K562 (cell line): ENCODE data around the gene RARRES2. TPM values are rescaled to one million over a fixed set of nuclear protein-coding genes. Genes with fewer than 3 reads are reported as not detected.

Experiments used
- ATAC-seq: fragments of 200-7000 bp; cut with Tn5 transposase; 3 replicates; pipeline ENCODE4 v1.9.1; 2020; ENCODE audit warnings: moderate library complexity
- BruUV-seq: library from RNA; stranded (reverse); fragments of 400-500 nt; replicated peaks from 2 replicates; lab custom pipeline; 2021; lab: Mats Ljungman, UMichigan
- CTCF ChIA-PET: fragments of 300-600 bp; formaldehyde crosslinking; extraction: SDS; loops from one replicate; lab custom pipeline; 2021; ENCODE audit warnings: low intra/inter-chr PET ratio; lab: Yijun Ruan, JAX
- POLR2A ChIA-PET: fragments of 300-600, 350-650 bp; sonication (Branson Sonifier 250); formaldehyde crosslinking; extraction: SDS; loops from one replicate; lab custom pipeline; 2021; ENCODE audit warnings: antibody characterized with exemption, inconsistent platforms; lab: Yijun Ruan, JAX
- DNase-seq, 4 experiments: peaks; one replicate each; pipeline versions ENCODE4 v3.0.0 to v3.0.0-alpha.2; 2011 to 2018; ENCODE audit warnings: low spot score in 3 of 4, mixed read lengths in 3 of 4; ENCODE audit errors: extremely low read depth in 1 of 4
- FAIRE-seq: peaks from 2 replicates; lab custom pipeline; 2011; peaks lifted over from hg19 to GRCh38; lab: Jason Lieb, UNC
- H2AFZ ChIP-seq: 2 replicates; pipeline ENCODE4 v1.6.0; 2011; ENCODE audit warnings: low read depth, low read length, control low read depth, inconsistent platforms
- H3K27ac ChIP-seq: fragments of 200-600 bp; 3 replicates; pipeline ENCODE4 v1.8.0; 2011; ENCODE audit warnings: low read depth, mild to moderate bottlenecking, control low read depth, inconsistent platforms, low read length, moderate library complexity, mixed read lengths; ENCODE audit errors: extremely low read depth
- H3K27me3 ChIP-seq, 2 experiments: fragments of 300-600 bp in 1 of 2; 2 replicates in 1 of 2; 3 replicates in 1 of 2; pipeline versions ENCODE4 v1.6.0 to v1.8.0; 2011; ENCODE audit warnings: inconsistent platforms in 2 of 2, low read length in 2 of 2, mild to moderate bottlenecking in 1 of 2, mixed read lengths in 1 of 2, moderate library complexity in 1 of 2; ENCODE audit not compliant: control insufficient read depth in 2 of 2, insufficient read depth in 2 of 2
- H3K36me3 ChIP-seq: fragments of 300-600 bp; 3 replicates; pipeline ENCODE4 v1.8.0; 2011; ENCODE audit warnings: mild to moderate bottlenecking, low read length, inconsistent platforms; ENCODE audit not compliant: control insufficient read depth, insufficient read depth
- H3K4me1 ChIP-seq, 2 experiments: fragments of 200-600 bp in 1 of 2; replicated peaks in 1 of 2; 2 replicates in 1 of 2; 3 replicates in 1 of 2; pipeline versions ENCODE4 v1.5.1 to v1.8.0; 2011; ENCODE audit warnings: inconsistent platforms in 2 of 2, low read length in 2 of 2, mild to moderate bottlenecking in 1 of 2, mixed read lengths in 1 of 2, moderate library complexity in 1 of 2; ENCODE audit not compliant: control insufficient read depth in 2 of 2, insufficient read depth in 2 of 2
- H3K4me2 ChIP-seq: 2 replicates; pipeline ENCODE4 v1.6.1; 2011; ENCODE audit warnings: low read length, control low read depth, inconsistent platforms, mixed read lengths; ENCODE audit not compliant: insufficient read depth
- H3K4me3 ChIP-seq: fragments of 200-600 bp; sonication (generic), shearing (Covaris generic); 2 replicates; pipeline ENCODE4 v1.5.1; 2016; ENCODE audit warnings: control low read depth, inconsistent platforms
- H3K79me2 ChIP-seq: fragments of 200-600 bp; 3 replicates; pipeline ENCODE4 v1.8.0; 2011; ENCODE audit warnings: low read length, inconsistent platforms; ENCODE audit not compliant: control insufficient read depth, insufficient read depth
- H3K9ac ChIP-seq, 2 experiments: 2 replicates each; pipeline versions ENCODE4 v1.6.0 to v1.6.1; 2011; ENCODE audit warnings: low read depth in 2 of 2, low read length in 2 of 2, control low read depth in 1 of 2, inconsistent platforms in 1 of 2, mild to moderate bottlenecking in 1 of 2, mixed read lengths in 1 of 2; ENCODE audit not compliant: insufficient read depth in 1 of 2
- H3K9me1 ChIP-seq: one replicate; pipeline ENCODE4 v1.6.0; 2011; ENCODE audit warnings: inconsistent platforms, mild to moderate bottlenecking, low read length, moderate library complexity; ENCODE audit not compliant: control insufficient read depth, insufficient read depth
- H3K9me3 ChIP-seq: replicated peaks from 2 replicates; pipeline ENCODE4 v1.5.1; 2011; ENCODE audit warnings: low read depth, low read length, inconsistent platforms; ENCODE audit not compliant: control insufficient read depth, insufficient read depth
- H4K20me1 ChIP-seq: replicated peaks from 2 replicates; pipeline ENCODE4 v1.6.1; 2011; ENCODE audit warnings: low read length, inconsistent platforms, mixed read lengths; ENCODE audit not compliant: control insufficient read depth, insufficient read depth
- CAMTA2 ChIP-seq: fragments of 250-450 bp; sonication (Bioruptor Pico); conservative IDR thresholded peaks from 2 replicates; pipeline ENCODE4 v1.5.1; 2022
- CHD4 ChIP-seq: fragments of 200-600 bp; sonication (generic); IDR thresholded peaks from 3 replicates; pipeline ENCODE4 v1.6.1; 2012; ENCODE audit warnings: low read depth, mild to moderate bottlenecking, mixed read lengths, low read length, inconsistent platforms; ENCODE audit not compliant: insufficient read depth, insufficient replicate concordance, poor library complexity, severe bottlenecking
- DIDO1 ChIP-seq: fragments of 450-650 bp; IDR thresholded peaks from 2 replicates; pipeline ENCODE4 v1.6.1; 2016; ENCODE audit warnings: low read depth, missing biosample characterization, missing genetic modification characterization
- FOSL1 ChIP-seq: fragments of 200-800 bp; sonication (Bioruptor generic); conservative IDR thresholded peaks from 2 replicates; pipeline ENCODE4 v1.6.1; 2016; ENCODE audit warnings: missing genetic modification characterization, missing compliant biosample characterization
- HCFC1 ChIP-seq: IDR thresholded peaks from 2 replicates; pipeline ENCODE4 v1.6.1; 2012; ENCODE audit warnings: low read depth, low read length, improper control_type of control experiment
- IFI16 ChIP-seq: fragments of 250-450 bp; sonication (Bioruptor Pico); IDR thresholded peaks from 2 replicates; pipeline ENCODE4 v2.1.2; 2022; ENCODE audit warnings: mild to moderate bottlenecking, inconsistent platforms
- KAT7 ChIP-seq: sonication (generic); formaldehyde crosslinking; IDR thresholded peaks from 2 replicates; pipeline ENCODE4 v1.8.0; 2022; ENCODE audit warnings: missing genetic modification reagents, mild to moderate bottlenecking, borderline replicate concordance
- NR2F6 ChIP-seq: fragments of 450-650 bp; formaldehyde crosslinking; IDR thresholded peaks from 2 replicates; pipeline ENCODE4 v1.4.0; 2020; ENCODE audit warnings: mild to moderate bottlenecking
- NR4A1 ChIP-seq, 2 experiments: fragments of 250-450 bp in 1 of 2; fragments of 450-650 bp in 1 of 2; sonication (Bioruptor Pico) in 1 of 2; IDR thresholded peaks; 2 replicates each; pipeline versions ENCODE4 v1.4.0 to v1.6.1; 2016 to 2020; ENCODE audit warnings: mild to moderate bottlenecking in 2 of 2, missing compliant biosample characterization in 1 of 2, missing genetic modification characterization in 1 of 2, moderate library complexity in 1 of 2
- SRSF9 ChIP-seq: fragments of 200-400 bp; formaldehyde crosslinking; IDR thresholded peaks from 2 replicates; pipeline ENCODE4 v1.6.1; 2017; ENCODE audit warnings: low read depth, low read length, borderline replicate concordance
- TBL1XR1 ChIP-seq, 2 experiments: IDR thresholded peaks; 2 replicates each; pipeline ENCODE4 v1.6.1; 2012; ENCODE audit warnings: improper control_type of control experiment in 2 of 2, low read length in 2 of 2, mild to moderate bottlenecking in 1 of 2
- TFAM ChIP-seq: fragments of 250-450 bp; sonication (Bioruptor Pico); conservative IDR thresholded peaks from 2 replicates; pipeline ENCODE4 v1.5.0; 2021; ENCODE audit warnings: mild to moderate bottlenecking, moderate library complexity
- ZKSCAN1 ChIP-seq: fragments of 150-350 bp; IDR thresholded peaks from 2 replicates; pipeline ENCODE4 v1.6.1; 2016; ENCODE audit warnings: low read depth, low read length
- ZNF316 ChIP-seq: fragments of 450-650 bp; IDR thresholded peaks from 2 replicates; pipeline ENCODE4 v1.6.1; 2016
- ZSCAN32 ChIP-seq: fragments of 450-650 bp; formaldehyde crosslinking; IDR thresholded peaks from 2 replicates; pipeline ENCODE4 v1.4.0; 2020; ENCODE audit warnings: mild to moderate bottlenecking, moderate library complexity
- WGBS: fragments of 100-300 bp; shearing (Covaris generic); methylation state at CpG from one replicate; pipeline ENCODE4 v1.1.6; 2016; ENCODE audit warnings: low coverage, mixed read lengths; ENCODE audit not compliant: insufficient coverage; ENCODE audit errors: missing lambda C conversion rate; 5-methylcytosine and 5-hydroxymethylcytosine counted together
- in situ Hi-C: fragments of 300-500 bp; cut with MboI; formaldehyde crosslinking; loops from 4 replicates; pipeline ENCODE4 v1.15.0; 2018; ENCODE audit warnings: inconsistent platforms, mixed read lengths
- intact Hi-C: fragments of 100-400 bp; cut with micrococcal nuclease; formaldehyde crosslinking; loops from 2 replicates; pipeline ENCODE4 v1.14.2; 2022
- polyA plus RNA-seq, 8 experiments: library from polyadenylated mRNA; depleted of rRNA in 4 of 8; stranded (reverse) in 5 of 8; unstranded in 3 of 8; fragments of >200 nt; fragmentation: Nextera tagmentation in 2 of 8; fragmentation: Illumina TruSeq in 1 of 8; extraction: Ambion mirVana in 2 of 8; extraction: Trizol in 1 of 8; gene quantifications; 2 replicates each; pipeline versions ENCODE4 v1.2.1 to v1.2.3, GENCODE V29; 2011 to 2014; ENCODE audit warnings: inconsistent platforms in 1 of 8, missing spikeins in 1 of 8
- total RNA-seq, 7 experiments: library from RNA; depleted of rRNA in 6 of 7; stranded (reverse); fragments of >200 nt in 6 of 7; fragmentation: Illumina TruSeq in 2 of 7; extraction: Trizol in 2 of 7; gene quantifications; 2 replicates each; pipeline versions ENCODE4 v1.2.1 to v1.2.3, GENCODE V29; 2011 to 2021; ENCODE audit warnings: low replicate concordance in 1 of 7
- TF ChIP-seq, protein P1 (sequence below): fragments of 250-450 bp; sonication (Bioruptor Pico); IDR thresholded peaks from 2 replicates; pipeline ENCODE4 v1.5.0; 2021; ENCODE audit warnings: mild to moderate bottlenecking, moderate library complexity
- TF ChIP-seq, protein P2 (sequence below): fragments of 450-650 bp; formaldehyde crosslinking; IDR thresholded peaks from 2 replicates; pipeline ENCODE4 v1.4.0; 2020; ENCODE audit warnings: mild to moderate bottlenecking, moderate library complexity

Gene RARRES2
- total and polyA plus RNA-seq, 9 of the 15 experiments (the other 6 are each of a cell fraction or from before 2014, with no cell fraction given), result 0.11 to 1.7 (median 0.23) TPM; not detected in 6

DNA sequence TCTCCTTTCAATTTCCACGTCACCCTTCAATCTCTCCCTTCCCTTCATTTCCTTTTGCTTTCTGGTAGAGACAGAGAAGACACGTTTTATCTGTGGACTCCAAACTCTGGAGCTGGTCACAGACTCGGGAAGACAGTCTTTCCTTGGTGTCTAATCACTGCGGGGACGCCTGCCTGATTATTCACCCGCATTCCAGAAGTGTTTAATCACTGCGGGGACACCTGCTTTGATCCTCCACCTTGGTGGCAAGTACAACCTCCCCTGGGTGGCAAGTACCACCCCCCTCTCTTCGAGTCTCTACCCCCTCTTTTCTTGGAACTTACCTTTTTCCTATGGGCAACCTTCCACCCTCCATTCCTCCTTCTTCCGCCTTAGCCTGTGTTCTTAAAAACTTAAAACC, 33.5 kb downstream of the RARRES2 start:
- Histone ChIP-seq H2AFZ (peak overlapping the region; percentile 13; the same call in 1 of the 2 replicates), H3K36me3 (no peaks in the 10 kb centered on the region), H3K79me2 (peaks cover 10% of the 10 kb centered on the region; the same call in 1 of the 3 replicates), H3K9me1 (no peaks in the 10 kb centered on the region), H3K9ac (no peak overlapping the region), H3K27me3 (no peaks in the 10 kb centered on the region), H3K4me3 (no peak overlapping the region), H3K4me2 (no peak overlapping the region), H3K27ac (no peak overlapping the region), H3K9me3 (no peaks in the 10 kb centered on the region), H4K20me1 (no peaks in the 10 kb centered on the region), H3K4me1 (peaks cover 14 to 42% of the 10 kb centered on the region in 2 experiments; a peak in 4 of 5 replicates)
- peak in 1 of 4 experiments; percentile 5 for DNase-seq
- WGBS, result 49% methylated on average over 9 of the region's 9 CpGs
- intact Hi-C loops, result no loop called here
- FAIRE-seq, result no peak
- BruUV-seq, result no TSS peak
- ChIA-PET POLR2A (interaction anchor here (0.7 to 1.8 kb wide), 4 partner anchors 12 to 502 kb away, joined by 3 to 8 read pairs (median 5); partner anchors contain the start of genes ACTR3C and LRRC61), CTCF (no interaction called here)
- no peak for ATAC-seq
- in situ Hi-C loops, result no loop called here
- TF ChIP-seq SRSF9 (no peak), HCFC1 (no peak), ZNF316 (no peak), ZSCAN32 (CRISPR knock-in tag) (no peak), TBL1XR1 (IDR thresholded peaks at IDR 0.05; ENCODE audit: low read length in 2 of 2) (no peak), DIDO1 (tag) (no peak), CHD4 (no peak), CAMTA2 (no peak), FOSL1 (tag) (no peak), ZKSCAN1 (no peak), NR2F6 (CRISPR knock-in tag) (no peak), KAT7 (CRISPR knock-in tag) (no peak), TFAM (CRISPR knock-in tag) (no peak), IFI16 (CRISPR knock-in tag) (no peak), NR4A1 (CRISPR knock-in tag; IDR thresholded peaks at IDR 0.05) (no peak), NR4A1 (tag; IDR thresholded peaks at IDR 0.05) (no peak)
- TF ChIP-seq, protein P1, sequence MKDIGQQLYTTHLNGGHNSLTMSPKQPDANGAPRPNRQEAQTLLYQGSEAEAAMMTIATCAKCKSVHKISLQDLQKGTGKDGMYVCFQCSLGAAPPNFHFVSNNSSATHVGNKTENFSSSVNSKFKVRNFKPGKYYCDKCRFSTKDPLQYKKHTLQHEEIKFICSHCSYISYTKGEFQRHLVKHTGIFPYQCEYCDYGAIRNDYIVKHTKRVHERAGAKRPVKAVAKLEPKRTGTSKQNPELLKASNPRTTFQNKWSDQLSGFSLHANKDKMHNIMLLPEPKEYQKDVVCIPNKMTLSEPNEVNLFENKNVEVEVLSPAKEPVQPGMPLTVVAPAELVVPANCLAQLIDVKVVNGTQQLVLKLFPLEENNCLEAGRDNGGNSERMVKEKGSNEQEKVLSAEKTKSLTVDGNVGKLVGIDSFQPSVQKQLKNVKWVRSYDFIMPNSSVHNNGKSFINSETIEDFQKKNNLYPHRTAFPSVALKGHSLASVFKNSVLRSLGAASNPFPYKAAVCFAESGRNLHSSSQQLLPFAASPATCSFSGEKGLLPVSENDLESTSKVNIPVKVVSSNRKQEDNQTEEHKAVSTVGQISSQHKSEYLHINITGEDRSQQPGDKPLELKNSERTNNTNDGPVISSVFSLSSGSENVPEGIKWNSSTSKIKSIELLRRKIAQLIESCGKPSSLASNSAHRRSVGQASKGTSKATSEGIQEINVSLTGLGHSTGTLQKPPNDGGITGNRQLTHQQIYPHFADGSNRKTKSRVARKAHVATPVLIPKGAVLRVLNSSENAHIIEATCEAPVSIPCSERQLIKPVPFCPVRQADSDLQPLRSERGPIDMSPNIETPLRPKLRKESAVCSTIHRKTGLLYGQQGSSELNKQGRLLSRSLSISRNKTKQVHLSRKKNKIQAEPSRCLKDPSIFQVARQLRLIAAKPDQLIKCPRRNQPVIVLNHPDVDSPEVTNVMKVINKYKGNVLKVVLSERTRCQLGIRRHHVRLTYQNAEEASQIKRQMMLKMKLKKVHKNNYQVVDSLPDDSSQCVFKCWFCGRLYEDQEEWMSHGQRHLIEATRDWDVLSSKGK (CRISPR knock-in tag), result no peak
- TF ChIP-seq, protein P2, sequence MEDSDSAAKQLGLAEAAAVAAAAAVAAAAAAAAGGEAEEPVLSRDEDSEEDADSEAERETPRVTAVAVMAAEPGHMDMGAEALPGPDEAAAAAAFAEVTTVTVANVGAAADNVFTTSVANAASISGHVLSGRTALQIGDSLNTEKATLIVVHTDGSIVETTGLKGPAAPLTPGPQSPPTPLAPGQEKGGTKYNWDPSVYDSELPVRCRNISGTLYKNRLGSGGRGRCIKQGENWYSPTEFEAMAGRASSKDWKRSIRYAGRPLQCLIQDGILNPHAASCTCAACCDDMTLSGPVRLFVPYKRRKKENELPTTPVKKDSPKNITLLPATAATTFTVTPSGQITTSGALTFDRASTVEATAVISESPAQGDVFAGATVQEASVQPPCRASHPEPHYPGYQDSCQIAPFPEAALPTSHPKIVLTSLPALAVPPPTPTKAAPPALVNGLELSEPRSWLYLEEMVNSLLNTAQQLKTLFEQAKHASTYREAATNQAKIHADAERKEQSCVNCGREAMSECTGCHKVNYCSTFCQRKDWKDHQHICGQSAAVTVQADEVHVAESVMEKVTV, result no peak
